IPS-20b (cell line): ENCODE measurements around the gene GOLGA5.
"Not testable (repeated sequence)": the region's sequence is repeated elsewhere in the genome, so short reads cannot be mapped to it uniquely, and the experiment has no call there.

Experiments
- H3K27ac ChIP-seq: one replicate; pipeline ENCODE4 v1.5.1; 2013; ENCODE audit warnings: low read length
- H3K27me3 ChIP-seq: 2 replicates; pipeline ENCODE4 v1.6.1; 2013; ENCODE audit warnings: mild to moderate bottlenecking, low read length, inconsistent platforms; ENCODE audit not compliant: insufficient read depth
- H3K36me3 ChIP-seq: 2 replicates; pipeline ENCODE4 v1.6.1; 2013; ENCODE audit warnings: low read depth, mild to moderate bottlenecking, inconsistent platforms, low read length, moderate library complexity; ENCODE audit not compliant: insufficient read depth
- H3K4me1 ChIP-seq: 2 replicates; pipeline ENCODE4 v1.6.1; 2013; ENCODE audit warnings: mild to moderate bottlenecking, control low read depth, inconsistent platforms, low read length, moderate library complexity; ENCODE audit not compliant: insufficient read depth
- H3K4me3 ChIP-seq: 2 replicates; pipeline ENCODE4 v1.5.1; 2013; ENCODE audit warnings: mild to moderate bottlenecking, low read length, inconsistent platforms
- H3K9ac ChIP-seq: 2 replicates; pipeline ENCODE4 v1.6.1; 2013; ENCODE audit warnings: low read depth, mild to moderate bottlenecking, inconsistent platforms, low read length, moderate library complexity
- H3K9me3 ChIP-seq: 2 replicates; pipeline ENCODE4 v1.6.1; 2013; ENCODE audit warnings: mild to moderate bottlenecking, low read depth, low read length, inconsistent platforms; ENCODE audit not compliant: insufficient read depth

The GOLGA5 gene

GRCh38 chr14:92846162-92846897 is 52.2 kb downstream of the GOLGA5 start:
- no peaks in the 10 kb centered on the region for H3K4me1 ChIP-seq
- H3K36me3 ChIP-seq: no peaks in the 10 kb centered on the region; the same call in 1 of the 2 replicates
- no peak overlapping the region for H3K4me3 ChIP-seq
- H3K27ac ChIP-seq: no peak overlapping the region
- H3K27me3 ChIP-seq: no peaks in the 10 kb centered on the region
- H3K9ac ChIP-seq: no peak overlapping the region
- no peaks in the 10 kb centered on the region for H3K9me3 ChIP-seq

- peaks cover 3% of the 10 kb centered on the region; the same call in 1 of the 2 replicates for H3K9me3 ChIP-seq
- no peaks in the 10 kb centered on the region for H3K4me1 ChIP-seq
- H3K4me3 ChIP-seq: no peak overlapping the region
- no peaks in the 10 kb centered on the region for H3K27me3 ChIP-seq
- no peak overlapping the region for H3K27ac ChIP-seq
- H3K9ac ChIP-seq: no peak overlapping the region
- no peaks in the 10 kb centered on the region for H3K36me3 ChIP-seq
Measured at GRCh38 chr14:92847278-92847677, 53.2 kb downstream of the GOLGA5 start.

GRCh38 chr14:92847749-92848148 is 53.6 kb downstream of the GOLGA5 start:
- no peak overlapping the region for H3K4me3 ChIP-seq
- no peaks in the 10 kb centered on the region for H3K4me1 ChIP-seq
- H3K9ac ChIP-seq: no peak overlapping the region
- H3K27ac ChIP-seq: no peak overlapping the region
- no peaks in the 10 kb centered on the region for H3K36me3 ChIP-seq
- H3K27me3 ChIP-seq: no peaks in the 10 kb centered on the region
- peaks cover 4% of the 10 kb centered on the region; the same call in 1 of the 2 replicates for H3K9me3 ChIP-seq

GRCh38 chr14:92848887-92849286 is 54.8 kb downstream of the GOLGA5 start:
- Histone ChIP-seq H3K9me3 (peaks cover 4% of the 10 kb centered on the region; the same call in 1 of the 2 replicates), H3K4me1 (no peaks in the 10 kb centered on the region)

GRCh38 chr14:92850492-92850891 is 56.4 kb downstream of the GOLGA5 start:
- H3K4me1 ChIP-seq: no peaks in the 10 kb centered on the region
- H3K27ac ChIP-seq: no peak overlapping the region
- no peaks in the 10 kb centered on the region for H3K36me3 ChIP-seq

More at GRCh38 chr14:92848887-92849286, 54.8 kb downstream of the GOLGA5 start:
- no peak overlapping the region for H3K4me3 ChIP-seq
- no peak overlapping the region for H3K27ac ChIP-seq
- H3K36me3 ChIP-seq: no peaks in the 10 kb centered on the region
- H3K27me3 ChIP-seq: no peaks in the 10 kb centered on the region
- no peak overlapping the region for H3K9ac ChIP-seq

GRCh38 chr14:92853136-92853535 is 59.0 kb downstream of the GOLGA5 start:
- H3K27ac ChIP-seq, H3K36me3 ChIP-seq, H3K4me1 ChIP-seq, H3K9me3 ChIP-seq, H3K4me3 ChIP-seq, H3K27me3 ChIP-seq, H3K9ac ChIP-seq: not testable (repeated sequence)

More at GRCh38 chr14:92850492-92850891, 56.4 kb downstream of the GOLGA5 start:
- H3K9me3 ChIP-seq: peaks cover 4% of the 10 kb centered on the region; the same call in 1 of the 2 replicates
- H3K9ac ChIP-seq: no peak overlapping the region
- H3K4me3 ChIP-seq: no peak overlapping the region
- H3K27me3 ChIP-seq: no peaks in the 10 kb centered on the region

- H3K27ac ChIP-seq: no peak overlapping the region
Measured at GRCh38 chr14:92860049-92860840, 66.1 kb downstream of the GOLGA5 start.

GRCh38 chr14:92861856-92862745 is 68.0 kb downstream of the GOLGA5 start:
- no peak overlapping the region for H3K27ac ChIP-seq
- H3K4me1 ChIP-seq: peaks cover 2% of the 10 kb centered on the region; the same call in 1 of the 2 replicates
- H3K9ac ChIP-seq: no peak overlapping the region
- peaks cover 6% of the 10 kb centered on the region; the same call in 1 of the 2 replicates for H3K9me3 ChIP-seq
- no peak overlapping the region for H3K4me3 ChIP-seq
- H3K36me3 ChIP-seq: no peaks in the 10 kb centered on the region
- no peaks in the 10 kb centered on the region for H3K27me3 ChIP-seq

More at GRCh38 chr14:92860049-92860840, 66.1 kb downstream of the GOLGA5 start:
- no peaks in the 10 kb centered on the region for H3K36me3 ChIP-seq
- peaks cover 2% of the 10 kb centered on the region; the same call in 1 of the 2 replicates for H3K4me1 ChIP-seq
- H3K9me3 ChIP-seq: no peaks in the 10 kb centered on the region
- H3K27me3 ChIP-seq: no peaks in the 10 kb centered on the region
- no peak overlapping the region for H3K4me3 ChIP-seq
- no peak overlapping the region for H3K9ac ChIP-seq

GRCh38 chr14:92863286-92864080 is 69.4 kb downstream of the GOLGA5 start:
- Histone ChIP-seq H3K9me3 (peaks cover 6% of the 10 kb centered on the region; the same call in 1 of the 2 replicates), H3K4me1 (peaks cover 2% of the 10 kb centered on the region; the same call in 1 of the 2 replicates), H3K36me3 (no peaks in the 10 kb centered on the region), H3K27me3 (no peaks in the 10 kb centered on the region), H3K4me3 (no peak overlapping the region), H3K9ac (no peak overlapping the region), H3K27ac (no peak overlapping the region)

- Histone ChIP-seq H3K36me3 (no peaks in the 10 kb centered on the region), H3K4me1 (no peaks in the 10 kb centered on the region), H3K27ac (no peak overlapping the region), H3K9me3 (peaks cover 6% of the 10 kb centered on the region; the same call in 1 of the 2 replicates), H3K4me3 (no peak overlapping the region), H3K27me3 (no peaks in the 10 kb centered on the region), H3K9ac (no peak overlapping the region)
Measured at GRCh38 chr14:92865674-92866073, 71.6 kb downstream of the GOLGA5 start.
